NCI-H2171 treated with DMSO at 0.1 percent for 48 hours (cell line): Measurements from ENCODE around the gene DMP1.

Experiments
- DNase-seq: peaks from one replicate; lab custom pipeline; 2025; lab: John Stamatoyannopoulos, UW

Gene DMP1, protein sequence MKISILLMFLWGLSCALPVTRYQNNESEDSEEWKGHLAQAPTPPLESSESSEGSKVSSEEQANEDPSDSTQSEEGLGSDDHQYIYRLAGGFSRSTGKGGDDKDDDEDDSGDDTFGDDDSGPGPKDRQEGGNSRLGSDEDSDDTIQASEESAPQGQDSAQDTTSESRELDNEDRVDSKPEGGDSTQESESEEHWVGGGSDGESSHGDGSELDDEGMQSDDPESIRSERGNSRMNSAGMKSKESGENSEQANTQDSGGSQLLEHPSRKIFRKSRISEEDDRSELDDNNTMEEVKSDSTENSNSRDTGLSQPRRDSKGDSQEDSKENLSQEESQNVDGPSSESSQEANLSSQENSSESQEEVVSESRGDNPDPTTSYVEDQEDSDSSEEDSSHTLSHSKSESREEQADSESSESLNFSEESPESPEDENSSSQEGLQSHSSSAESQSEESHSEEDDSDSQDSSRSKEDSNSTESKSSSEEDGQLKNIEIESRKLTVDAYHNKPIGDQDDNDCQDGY

GRCh38 chr4:87649980-87650379, at the start of gene DMP1:
TSS of gene DMP1 (plus strand) at chr4:87650280. CDS start at chr4:87656493, 6,213 bp downstream.
- DNase-seq = no peak

- no peak for DNase-seq
These were observed 48.7 kb upstream of the DMP1 start for GRCh38 chr4:87601361-87601760.

DNA sequence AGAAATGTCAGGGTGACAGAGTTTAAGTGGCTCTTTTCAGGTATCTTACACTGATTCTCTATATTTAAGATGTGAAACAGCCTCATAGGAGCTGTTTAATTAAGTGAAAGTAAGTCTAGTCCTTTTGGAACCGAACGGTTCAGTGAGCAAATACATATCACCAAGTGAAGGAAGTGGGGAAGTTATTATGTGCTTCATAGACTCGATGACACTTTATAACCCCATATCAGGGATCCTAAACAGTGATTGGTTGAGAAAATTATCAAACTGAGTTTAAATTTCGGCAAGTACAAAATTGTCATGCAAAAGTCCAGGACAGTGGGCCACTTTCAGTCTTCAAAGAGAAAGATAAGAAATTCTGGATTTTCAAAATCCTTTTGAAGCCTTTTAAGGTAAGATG, 41.9 kb upstream of the DMP1 start, which contains the start of gene DSPP:
TSS of gene DSPP (plus strand) at position 301 of the 400 bp plus-strand sequence. CDS start 2,380 bp downstream, outside the sequence.
- DNase-seq = no peak

GRCh38 chr4:87614292-87614890, 35.7 kb upstream of the DMP1 start:
- no peak for DNase-seq

- DNase-seq = no peak
These were observed 33.8 kb upstream of the DMP1 start for GRCh38 chr4:87616268-87616667.

DNA sequence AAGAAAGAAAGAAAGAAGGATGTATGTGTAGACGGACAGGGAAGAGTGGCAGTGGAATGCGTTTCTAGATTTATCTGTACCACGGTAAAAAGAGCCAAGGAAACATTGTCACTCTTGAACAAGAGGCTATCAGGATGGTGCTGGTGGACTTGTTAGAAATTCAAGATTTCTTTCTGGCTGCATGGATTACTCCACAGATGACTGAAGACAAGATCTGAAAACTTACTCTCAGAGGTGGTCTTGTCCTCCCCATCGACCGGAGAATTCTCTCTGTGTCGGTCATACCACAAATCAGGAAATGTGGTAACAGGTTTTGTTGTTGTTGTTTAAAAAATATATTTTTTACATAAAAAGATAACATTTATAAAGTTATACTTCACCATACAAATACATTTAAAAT, 30.0 kb upstream of the DMP1 start:
- no peak for DNase-seq

DNA sequence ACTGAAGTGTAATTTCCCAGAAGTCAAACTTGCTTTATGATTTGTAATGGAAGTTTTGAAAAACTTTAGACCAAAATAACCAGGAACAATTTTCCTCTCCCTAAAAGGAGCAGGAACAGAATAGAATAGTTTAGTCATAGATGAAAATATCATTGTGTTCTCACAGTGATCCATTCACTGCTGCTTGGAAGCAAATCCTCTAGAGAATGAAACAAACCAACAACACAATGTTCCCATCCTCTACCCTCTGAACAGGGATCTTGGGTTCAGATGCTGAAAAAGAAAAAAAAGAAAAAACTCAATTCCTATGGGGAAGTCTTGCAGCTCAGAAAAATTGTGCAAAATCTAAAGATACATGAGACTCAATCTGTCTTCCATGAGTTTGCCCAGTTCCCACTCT, 29.6 kb upstream of the DMP1 start:
- DNase-seq = no peak

GRCh38 chr4:87622303-87622702, 27.8 kb upstream of the DMP1 start:
- no peak for DNase-seq

- no peak for DNase-seq
These were observed 25.4 kb upstream of the DMP1 start for GRCh38 chr4:87624698-87625097.

GRCh38 chr4:87631668-87632067, 18.4 kb upstream of the DMP1 start:
- no peak for DNase-seq

- no peak for DNase-seq
These were observed 17.6 kb upstream of the DMP1 start for GRCh38 chr4:87632469-87632868.

DNA sequence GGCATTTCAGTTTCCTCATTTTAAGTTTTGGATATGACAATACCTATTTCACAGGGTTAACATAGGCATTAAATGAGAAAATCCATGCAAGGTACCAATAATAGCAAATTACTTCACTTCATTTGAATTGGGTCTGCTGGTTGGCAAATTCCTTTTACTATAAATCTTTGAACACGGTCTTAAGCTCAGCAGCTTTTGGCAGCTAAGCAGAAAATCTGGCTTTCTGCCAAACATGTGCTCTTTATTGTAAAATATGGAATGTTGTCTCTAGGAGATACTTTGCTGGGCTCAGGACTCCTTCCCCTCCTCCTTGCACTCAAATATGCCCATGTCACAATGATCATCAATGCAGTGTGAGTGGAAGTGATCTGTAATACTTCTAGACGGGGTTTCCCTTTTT, 16.8 kb upstream of the DMP1 start:
- peak; percentile 55 for DNase-seq

DNA sequence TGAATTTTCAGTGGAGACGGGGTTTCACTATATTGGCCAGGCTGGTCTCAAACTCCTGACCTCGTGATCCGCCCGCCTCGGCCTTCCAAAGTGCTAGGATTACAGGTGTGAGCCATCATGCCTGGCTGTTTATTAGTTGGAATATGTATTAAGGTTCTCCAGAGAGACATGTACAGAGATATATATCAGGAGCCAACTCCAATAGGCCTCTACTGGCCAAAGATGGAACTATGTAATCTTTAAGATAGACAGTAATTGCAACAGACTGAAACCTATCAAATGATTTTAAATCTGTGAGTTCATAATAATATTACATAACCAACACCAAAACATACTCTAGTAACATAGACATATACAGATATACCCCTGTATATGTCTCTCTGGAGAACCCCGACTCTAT, 5.8 kb upstream of the DMP1 start:
- no peak for DNase-seq

DNA sequence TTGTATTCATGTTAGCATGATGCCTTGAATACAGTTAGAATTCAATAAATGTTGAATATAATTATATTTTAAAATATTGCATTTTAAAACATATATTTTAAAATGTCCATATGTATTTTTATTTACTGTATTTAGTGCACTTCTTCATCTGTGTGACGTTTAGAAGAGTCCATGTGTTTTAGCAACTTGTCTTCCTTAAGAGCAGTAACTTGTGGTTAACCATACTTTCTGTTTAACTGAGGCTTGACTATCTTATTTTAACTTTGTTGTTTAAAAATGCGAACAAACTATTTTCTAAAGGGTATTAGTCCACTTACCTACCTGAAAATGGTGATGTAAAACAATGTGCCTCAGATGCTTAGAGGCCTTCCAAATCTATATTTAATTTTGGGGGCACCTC, 858 bp downstream of the DMP1 start:
- DNase-seq = no peak

- no peak for DNase-seq
These were observed 1.9 kb downstream of the DMP1 start for GRCh38 chr4:87651941-87652340.

DNA sequence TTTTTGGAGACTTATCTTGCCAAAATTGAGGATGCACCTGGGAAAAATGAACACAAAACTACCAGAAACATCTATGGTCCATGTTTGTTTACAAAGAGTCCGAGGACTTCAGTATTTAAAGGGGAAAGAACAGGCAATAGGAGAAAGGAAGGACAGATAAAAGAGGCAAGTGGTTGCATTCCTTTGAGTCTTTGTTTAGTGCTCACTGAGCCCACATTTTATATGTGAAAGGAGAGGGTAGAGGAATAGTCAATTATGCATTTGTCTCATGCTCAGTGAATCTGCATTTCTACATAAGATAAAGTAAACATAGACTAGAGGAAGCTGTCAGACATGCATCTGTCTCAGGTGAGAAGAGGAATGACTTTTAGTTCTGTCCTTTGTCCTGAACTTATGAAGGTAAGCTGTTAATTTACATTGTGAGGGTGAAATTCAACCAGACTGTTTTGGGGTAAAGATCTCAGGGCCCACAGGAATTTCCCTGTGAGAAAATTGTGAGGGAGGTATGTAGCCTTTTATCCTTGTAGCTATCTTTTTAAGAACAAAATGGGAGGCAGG, 4.5 kb downstream of the DMP1 start:
- DNase-seq = no peak

- no peak for DNase-seq
These were observed 7.4 kb downstream of the DMP1 start for GRCh38 chr4:87657525-87657924.

GRCh38 chr4:87659247-87659931, 9.3 kb downstream of the DMP1 start:
- no peak for DNase-seq

DNA sequence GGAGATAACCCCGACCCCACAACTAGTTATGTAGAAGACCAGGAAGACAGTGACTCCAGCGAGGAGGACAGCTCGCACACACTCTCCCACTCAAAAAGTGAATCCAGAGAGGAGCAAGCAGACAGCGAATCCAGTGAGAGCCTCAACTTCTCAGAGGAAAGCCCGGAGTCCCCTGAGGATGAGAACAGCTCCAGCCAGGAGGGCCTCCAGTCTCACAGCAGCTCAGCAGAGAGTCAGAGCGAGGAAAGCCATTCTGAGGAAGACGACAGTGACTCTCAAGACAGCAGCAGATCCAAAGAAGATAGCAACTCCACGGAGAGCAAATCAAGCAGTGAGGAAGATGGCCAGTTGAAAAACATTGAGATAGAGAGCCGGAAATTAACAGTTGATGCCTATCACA, 12.8 kb downstream of the DMP1 start:
- DNase-seq = no peak

DNA sequence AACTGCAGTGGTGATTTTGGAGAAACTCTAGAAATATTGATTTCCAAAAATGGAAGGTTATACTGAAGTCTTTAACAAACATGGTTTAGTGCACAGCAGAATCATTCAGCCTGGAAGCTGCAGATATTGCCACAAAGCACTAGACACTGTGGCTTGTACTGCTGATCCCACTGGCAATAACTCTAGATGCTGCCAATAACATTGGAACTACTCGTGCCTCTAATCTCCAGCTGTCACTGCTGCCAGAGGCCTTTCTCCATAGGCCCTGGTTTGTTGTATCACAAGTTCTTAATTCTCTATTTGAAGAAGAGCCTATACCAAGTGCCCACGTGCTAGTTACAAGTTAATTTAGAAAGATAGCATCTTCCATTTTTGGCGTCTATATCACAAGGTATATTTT, 19.3 kb downstream of the DMP1 start:
- peak; percentile 74 for DNase-seq

DNA sequence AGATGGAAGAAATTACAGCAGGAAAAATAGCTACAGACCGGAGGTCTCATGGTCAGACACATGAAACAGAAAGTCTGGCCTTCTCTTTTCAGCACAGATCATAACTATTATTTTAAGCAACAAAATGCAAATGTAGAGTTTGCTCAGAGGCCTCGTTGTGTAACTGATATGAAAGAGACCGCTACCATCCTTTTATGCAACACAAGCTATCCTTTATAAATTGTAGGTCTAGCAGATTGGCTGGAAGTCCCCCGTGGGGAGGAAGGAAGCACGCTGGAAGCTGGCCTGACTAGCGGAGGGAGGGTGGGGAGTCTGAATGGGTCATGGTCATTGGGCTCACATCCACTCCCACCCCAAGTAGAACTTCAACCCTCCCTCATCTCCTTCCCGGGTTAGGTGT, 27.7 kb downstream of the DMP1 start:
- DNase-seq = no peak

DNA sequence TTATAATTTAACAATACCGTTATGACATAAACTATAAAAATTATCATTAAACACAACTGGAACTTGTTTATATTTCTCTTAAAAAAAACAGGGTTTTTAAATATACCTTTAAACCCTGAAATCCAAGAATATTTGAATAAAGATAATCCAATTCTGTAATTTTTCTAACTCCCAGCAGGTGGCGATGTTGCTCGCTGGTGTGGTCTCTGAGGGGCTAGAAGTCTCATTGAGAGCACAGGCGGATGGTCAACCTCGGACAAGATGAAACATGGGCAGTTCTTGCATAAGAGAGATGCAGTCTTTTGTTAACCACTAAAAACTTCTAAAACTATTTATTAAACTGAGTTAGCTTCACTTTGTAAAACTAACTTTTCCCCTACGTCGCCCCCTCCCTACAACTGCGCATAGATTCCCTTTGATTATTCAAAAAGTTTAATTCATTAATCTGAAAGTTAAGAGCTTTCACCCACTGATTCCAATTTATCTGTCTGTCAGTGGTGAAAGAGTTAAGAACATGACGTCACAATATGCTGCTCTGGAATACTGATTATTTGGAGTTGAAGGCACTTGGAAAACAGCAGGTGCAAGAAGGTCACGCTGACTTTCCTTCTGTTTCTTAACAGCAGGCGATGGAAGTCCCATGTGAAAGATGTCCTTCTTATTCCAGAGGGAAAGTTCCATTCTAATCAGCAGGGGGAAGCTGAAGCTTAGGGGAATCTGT, 29.5 kb downstream of the DMP1 start:
- DNase-seq = peak; percentile 55
